Measurements from ENCODE around the gene XRN1. TPM values are rescaled to one million over a fixed set of nuclear protein-coding genes. Genes with fewer than 3 reads are reported as not detected.
"Not testable (repeated sequence)": the region's sequence is repeated elsewhere in the genome, so short reads cannot be mapped to it uniquely, and the experiment has no call there.

The XRN1 gene
- polyA plus RNA-seq, 2 donors = 4.3 to 4.9 TPM

DNA sequence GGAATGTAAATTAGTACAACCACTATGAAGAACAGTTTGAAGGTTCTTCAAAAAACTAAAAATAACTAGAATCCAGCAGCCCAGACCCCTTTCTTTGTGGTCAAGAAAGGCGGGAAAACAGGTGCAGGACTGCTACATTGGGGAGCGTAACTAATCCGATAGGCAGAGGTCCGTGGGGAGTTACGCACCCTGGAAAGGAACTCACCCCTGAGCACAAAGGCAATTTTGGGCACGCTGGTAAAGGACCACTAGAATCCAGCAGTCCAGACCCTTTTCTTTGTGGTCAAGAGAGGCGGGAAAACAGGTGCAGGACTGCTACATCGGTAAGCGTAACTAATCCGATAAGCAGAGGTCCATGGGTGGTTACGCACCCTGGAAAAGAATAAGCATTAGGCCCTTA is 9.7 kb downstream of the XRN1 start:
- not testable (repeated sequence) for H3K9me3 ChIP-seq (ENCODE audit: control insufficient read depth in 2 of 2, insufficient read depth in 1 of 2, low read depth in 1 of 2, low read length in 1 of 2); H3K36me3 ChIP-seq (ENCODE audit: control insufficient read depth in 2 of 2, insufficient read depth in 2 of 2, low read length in 1 of 2); H3K27me3 ChIP-seq (ENCODE audit: control insufficient read depth in 1 of 2, insufficient read depth in 2 of 2, low read length in 2 of 2); H3K27ac ChIP-seq (ENCODE audit: low read depth in 2 of 2, low read length in 1 of 2); H3K4me3 ChIP-seq (ENCODE audit: low read depth in 1 of 2, low read length in 2 of 2); H3K4me1 ChIP-seq (ENCODE audit: control insufficient read depth in 2 of 2, insufficient read depth in 2 of 2, low read length in 1 of 2)
- WGBS, 2 donors = 96 to 98% methylated on average over 11 of the region's 11 CpGs

DNA sequence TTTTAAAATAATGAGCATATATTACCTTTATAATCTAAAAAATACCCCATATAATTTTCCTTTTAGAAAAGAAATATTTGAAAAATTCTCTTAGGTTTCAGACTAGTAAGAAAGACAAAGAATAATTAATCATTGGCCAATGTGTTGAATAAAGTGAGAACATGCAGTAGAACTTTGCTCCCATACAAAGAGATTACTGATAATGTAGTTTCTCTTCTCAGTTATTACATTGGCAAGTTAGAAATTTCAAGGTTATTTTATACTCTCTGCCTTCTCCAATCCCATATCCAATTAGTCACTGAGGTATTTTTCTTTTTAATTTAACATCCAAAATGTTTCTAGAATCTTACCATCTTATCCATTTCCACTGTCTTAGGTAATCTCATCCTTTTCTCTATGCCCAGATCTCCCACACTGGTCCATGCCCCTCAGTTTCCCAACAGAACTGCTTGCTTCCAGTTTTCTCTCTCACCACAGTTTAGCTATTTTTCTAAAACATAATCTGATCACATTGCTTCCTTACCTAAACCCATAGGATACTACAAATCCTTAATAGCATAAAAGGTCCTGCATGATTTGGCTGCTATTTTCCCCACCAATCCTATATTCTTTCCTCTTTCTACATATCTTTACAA is 10.8 kb downstream of the XRN1 start:
- Histone ChIP-seq H3K36me3 (ENCODE audit: control insufficient read depth in 2 of 2, insufficient read depth in 2 of 2, low read length in 1 of 2) (no peaks in the 10 kb centered on the region), H3K4me1 (ENCODE audit: control insufficient read depth in 2 of 2, insufficient read depth in 2 of 2, low read length in 1 of 2) (peaks cover 0 to 4% of the 10 kb centered on the region in 2 donors), H3K27me3 (ENCODE audit: control insufficient read depth in 1 of 2, insufficient read depth in 2 of 2, low read length in 2 of 2) (no peaks in the 10 kb centered on the region), H3K27ac (ENCODE audit: low read depth in 2 of 2, low read length in 1 of 2) (no peak overlapping the region), H3K4me3 (ENCODE audit: low read depth in 1 of 2, low read length in 2 of 2) (no peak overlapping the region), H3K9me3 (ENCODE audit: control insufficient read depth in 2 of 2, insufficient read depth in 1 of 2, low read depth in 1 of 2, low read length in 1 of 2) (no peaks in the 10 kb centered on the region)

DNA sequence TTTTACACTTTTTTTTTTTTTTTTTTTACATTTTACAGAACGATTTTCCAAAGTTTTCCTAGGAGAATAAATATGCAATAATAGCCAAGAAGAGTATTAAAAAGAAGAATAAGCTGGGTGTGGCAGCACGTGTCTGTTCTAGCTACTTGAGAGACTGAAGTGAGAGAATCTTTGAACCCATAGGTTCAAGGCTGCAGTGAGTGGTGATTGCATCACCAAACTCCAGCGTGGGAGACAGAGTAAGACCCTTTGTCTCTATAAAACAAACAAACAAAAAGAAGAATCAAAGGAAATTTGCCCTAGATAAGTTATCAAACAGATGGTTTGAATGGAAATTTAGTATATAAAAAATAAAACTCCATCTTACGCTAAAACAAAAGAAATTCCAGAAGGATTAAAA is 13.3 kb downstream of the XRN1 start:
- no peaks in the 10 kb centered on the region for H3K27me3 ChIP-seq (ENCODE audit: control insufficient read depth in 1 of 2, insufficient read depth in 2 of 2, low read length in 2 of 2)
- peaks cover 4 to 7% of the 10 kb centered on the region in 2 donors for H3K36me3 ChIP-seq (ENCODE audit: control insufficient read depth in 2 of 2, insufficient read depth in 2 of 2, low read length in 1 of 2)
- peaks cover 0 to 2% of the 10 kb centered on the region in 2 donors for H3K4me1 ChIP-seq (ENCODE audit: control insufficient read depth in 2 of 2, insufficient read depth in 2 of 2, low read length in 1 of 2)
- no peaks in the 10 kb centered on the region for H3K9me3 ChIP-seq (ENCODE audit: control insufficient read depth in 2 of 2, insufficient read depth in 1 of 2, low read depth in 1 of 2, low read length in 1 of 2)
- no peak overlapping the region for H3K27ac ChIP-seq (ENCODE audit: low read depth in 2 of 2, low read length in 1 of 2)
- no peak overlapping the region for H3K4me3 ChIP-seq (ENCODE audit: low read depth in 1 of 2, low read length in 2 of 2)
- WGBS, 2 donors = 65 to 72% methylated on average over 4 of the region's 4 CpGs

DNA sequence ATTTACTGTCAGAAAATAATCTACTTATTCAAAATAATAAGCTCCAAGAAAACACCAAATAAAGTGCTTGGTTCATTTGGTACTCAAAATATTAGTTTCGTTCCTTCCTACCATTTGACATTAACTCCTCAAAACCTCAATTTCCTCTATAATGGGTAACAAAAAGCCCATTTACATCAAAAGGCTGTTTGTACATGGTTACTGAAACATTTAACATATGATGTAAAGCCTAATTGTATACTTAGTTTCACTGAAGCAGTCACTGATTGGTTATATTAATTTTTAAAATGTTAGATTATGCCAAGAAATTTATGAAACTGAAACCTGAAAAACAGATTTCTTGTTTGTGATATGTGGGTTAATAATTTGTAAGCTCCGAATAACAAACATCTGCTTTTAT is 14.7 kb downstream of the XRN1 start:
- H3K27me3 ChIP-seq (ENCODE audit: control insufficient read depth in 1 of 2, insufficient read depth in 2 of 2, low read length in 2 of 2) = no peaks in the 10 kb centered on the region
- H3K4me1 ChIP-seq (ENCODE audit: control insufficient read depth in 2 of 2, insufficient read depth in 2 of 2, low read length in 1 of 2) = peaks cover 0 to under 1% of the 10 kb centered on the region in 2 donors
- no peaks in the 10 kb centered on the region for H3K9me3 ChIP-seq (ENCODE audit: control insufficient read depth in 2 of 2, insufficient read depth in 1 of 2, low read depth in 1 of 2, low read length in 1 of 2)
- no peak overlapping the region for H3K4me3 ChIP-seq (ENCODE audit: low read depth in 1 of 2, low read length in 2 of 2)
- no peak overlapping the region for H3K27ac ChIP-seq (ENCODE audit: low read depth in 2 of 2, low read length in 1 of 2)
- WGBS, 2 donors = 76 to 79% methylated on average over 2 of the region's 2 CpGs
- H3K36me3 ChIP-seq (ENCODE audit: control insufficient read depth in 2 of 2, insufficient read depth in 2 of 2, low read length in 1 of 2) = peaks cover 4 to 7% of the 10 kb centered on the region in 2 donors

DNA sequence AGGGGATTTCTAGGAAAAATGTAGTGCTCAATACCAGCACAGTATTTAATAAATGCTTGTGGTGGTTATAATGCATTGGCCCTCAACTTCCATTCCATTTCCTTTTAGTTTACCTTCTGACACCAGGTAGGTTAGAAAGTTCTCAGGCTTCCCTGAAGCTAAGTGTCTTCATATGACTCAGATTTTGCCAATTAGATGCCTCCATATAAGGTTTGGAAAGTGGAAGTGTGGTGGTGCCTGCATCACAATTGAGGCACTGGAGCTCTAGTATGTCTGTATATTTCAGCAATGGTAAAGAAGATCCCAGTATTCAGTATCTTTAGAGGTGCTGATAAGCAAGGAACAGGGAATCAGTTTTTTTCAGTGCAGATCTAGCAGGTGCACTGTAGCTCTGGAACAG is 18.3 kb downstream of the XRN1 start:
- Histone ChIP-seq H3K9me3 (ENCODE audit: control insufficient read depth in 2 of 2, insufficient read depth in 1 of 2, low read depth in 1 of 2, low read length in 1 of 2) (no peaks in the 10 kb centered on the region), H3K4me3 (ENCODE audit: low read depth in 1 of 2, low read length in 2 of 2) (no peak overlapping the region), H3K27ac (ENCODE audit: low read depth in 2 of 2, low read length in 1 of 2) (no peak overlapping the region), H3K36me3 (ENCODE audit: control insufficient read depth in 2 of 2, insufficient read depth in 2 of 2, low read length in 1 of 2) (peaks cover 6 to 7% of the 10 kb centered on the region in 2 donors), H3K27me3 (ENCODE audit: control insufficient read depth in 1 of 2, insufficient read depth in 2 of 2, low read length in 2 of 2) (no peaks in the 10 kb centered on the region), H3K4me1 (ENCODE audit: control insufficient read depth in 2 of 2, insufficient read depth in 2 of 2, low read length in 1 of 2) (no peaks in the 10 kb centered on the region)

DNA sequence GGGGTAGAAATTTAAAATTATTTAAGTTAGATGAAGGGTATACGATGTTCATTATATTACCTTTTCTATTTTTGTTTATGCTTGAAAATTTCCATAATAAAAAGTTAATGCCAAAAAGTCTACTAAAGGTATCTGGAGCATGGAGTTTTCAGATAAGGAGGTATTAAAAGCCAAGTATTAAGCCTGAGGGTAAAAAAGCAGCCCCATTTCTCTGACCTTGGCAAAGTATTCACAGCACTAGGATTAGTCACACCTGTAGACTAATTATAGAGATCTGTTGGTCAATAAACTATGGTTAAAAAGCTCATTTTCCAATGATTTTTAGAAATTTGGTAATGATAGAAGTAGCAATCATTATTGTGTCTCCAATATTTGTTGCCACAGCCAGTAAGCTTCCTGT is 23.1 kb downstream of the XRN1 start:
- H3K27me3 ChIP-seq (ENCODE audit: control insufficient read depth in 1 of 2, insufficient read depth in 2 of 2, low read length in 2 of 2) = no peaks in the 10 kb centered on the region
- no peaks in the 10 kb centered on the region for H3K4me1 ChIP-seq (ENCODE audit: control insufficient read depth in 2 of 2, insufficient read depth in 2 of 2, low read length in 1 of 2)
- H3K36me3 ChIP-seq (ENCODE audit: control insufficient read depth in 2 of 2, insufficient read depth in 2 of 2, low read length in 1 of 2) = peaks cover under 1 to 5% of the 10 kb centered on the region in 2 donors
- no peak overlapping the region for H3K4me3 ChIP-seq (ENCODE audit: low read depth in 1 of 2, low read length in 2 of 2)
- H3K27ac ChIP-seq (ENCODE audit: low read depth in 2 of 2, low read length in 1 of 2) = no peak overlapping the region
- no peaks in the 10 kb centered on the region for H3K9me3 ChIP-seq (ENCODE audit: control insufficient read depth in 2 of 2, insufficient read depth in 1 of 2, low read depth in 1 of 2, low read length in 1 of 2)
- 88 to 99% methylated on average over 1 of the region's 1 CpG for WGBS, 2 donors

DNA sequence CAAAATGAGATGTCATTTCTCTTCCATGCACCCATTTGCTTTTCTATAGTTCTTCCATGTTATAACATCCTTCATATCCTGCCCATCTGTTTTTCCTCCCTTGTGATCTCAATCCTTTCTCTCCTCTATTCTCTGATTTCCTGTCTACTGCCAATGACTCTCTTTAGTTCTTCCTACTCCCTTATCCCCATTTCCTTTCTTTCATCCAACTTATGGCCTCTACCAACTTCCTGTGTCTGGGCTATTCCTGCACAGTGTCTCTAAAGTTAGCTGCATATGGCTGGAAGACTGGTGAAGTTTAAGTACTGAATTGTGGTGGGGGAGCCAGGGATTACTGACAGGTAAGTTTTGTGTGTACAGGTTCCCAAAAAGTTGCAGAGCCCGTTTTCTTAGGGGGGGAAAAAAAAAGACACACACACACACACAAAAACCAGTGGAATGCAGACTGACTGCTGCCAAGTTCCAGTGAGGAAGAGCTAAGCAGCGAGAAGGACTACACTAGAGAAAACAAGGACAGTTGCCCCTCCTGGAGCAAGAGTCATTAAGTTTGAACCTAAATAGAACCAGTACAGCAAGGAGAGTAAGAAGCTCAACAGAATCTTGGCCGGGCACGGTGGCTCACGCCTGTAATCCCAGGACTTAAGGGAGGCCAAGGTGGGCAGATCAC is 28.8 kb downstream of the XRN1 start:
- no peak overlapping the region for H3K27ac ChIP-seq (ENCODE audit: low read depth in 2 of 2, low read length in 1 of 2)
- WGBS, 2 donors = 82 to 89% methylated on average over 5 of the region's 5 CpGs
- no peaks in the 10 kb centered on the region for H3K27me3 ChIP-seq (ENCODE audit: control insufficient read depth in 1 of 2, insufficient read depth in 2 of 2, low read length in 2 of 2)
- no peak overlapping the region for H3K4me3 ChIP-seq (ENCODE audit: low read depth in 1 of 2, low read length in 2 of 2)
- H3K36me3 ChIP-seq (ENCODE audit: control insufficient read depth in 2 of 2, insufficient read depth in 2 of 2, low read length in 1 of 2) = peaks cover 0 to 9% of the 10 kb centered on the region in 2 donors
- H3K9me3 ChIP-seq (ENCODE audit: control insufficient read depth in 2 of 2, insufficient read depth in 1 of 2, low read depth in 1 of 2, low read length in 1 of 2) = no peaks in the 10 kb centered on the region
- H3K4me1 ChIP-seq (ENCODE audit: control insufficient read depth in 2 of 2, insufficient read depth in 2 of 2, low read length in 1 of 2) = no peaks in the 10 kb centered on the region

DNA sequence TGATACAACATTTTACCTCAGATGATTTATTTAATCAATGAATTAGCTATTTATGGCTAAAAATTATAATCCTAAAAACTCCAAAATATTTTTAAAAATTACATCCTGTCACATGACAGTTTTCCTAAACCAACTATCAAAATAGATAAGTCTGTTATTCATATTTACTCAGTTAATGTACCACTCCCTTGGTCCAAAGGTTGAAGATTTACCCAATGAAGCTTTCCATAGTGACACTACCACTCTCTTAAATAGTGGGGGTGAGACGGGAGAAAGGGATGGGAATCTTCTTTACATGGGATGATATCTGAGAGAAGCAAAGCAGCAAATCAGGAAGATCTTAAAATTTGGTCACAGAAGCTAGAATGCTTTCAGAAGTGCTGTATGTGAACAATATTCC is 30.5 kb downstream of the XRN1 start:
- H3K27ac ChIP-seq (ENCODE audit: low read depth in 2 of 2, low read length in 1 of 2) = no peak overlapping the region
- H3K27me3 ChIP-seq (ENCODE audit: control insufficient read depth in 1 of 2, insufficient read depth in 2 of 2, low read length in 2 of 2) = no peaks in the 10 kb centered on the region
- H3K36me3 ChIP-seq (ENCODE audit: control insufficient read depth in 2 of 2, insufficient read depth in 2 of 2, low read length in 1 of 2) = peaks cover 0 to 12% of the 10 kb centered on the region in 2 donors
- WGBS, 2 donors = 72 to 94% methylated on average over 1 of the region's 1 CpG
- no peak overlapping the region for H3K4me3 ChIP-seq (ENCODE audit: low read depth in 1 of 2, low read length in 2 of 2)
- H3K4me1 ChIP-seq (ENCODE audit: control insufficient read depth in 2 of 2, insufficient read depth in 2 of 2, low read length in 1 of 2) = no peaks in the 10 kb centered on the region
- no peaks in the 10 kb centered on the region for H3K9me3 ChIP-seq (ENCODE audit: control insufficient read depth in 2 of 2, insufficient read depth in 1 of 2, low read depth in 1 of 2, low read length in 1 of 2)

DNA sequence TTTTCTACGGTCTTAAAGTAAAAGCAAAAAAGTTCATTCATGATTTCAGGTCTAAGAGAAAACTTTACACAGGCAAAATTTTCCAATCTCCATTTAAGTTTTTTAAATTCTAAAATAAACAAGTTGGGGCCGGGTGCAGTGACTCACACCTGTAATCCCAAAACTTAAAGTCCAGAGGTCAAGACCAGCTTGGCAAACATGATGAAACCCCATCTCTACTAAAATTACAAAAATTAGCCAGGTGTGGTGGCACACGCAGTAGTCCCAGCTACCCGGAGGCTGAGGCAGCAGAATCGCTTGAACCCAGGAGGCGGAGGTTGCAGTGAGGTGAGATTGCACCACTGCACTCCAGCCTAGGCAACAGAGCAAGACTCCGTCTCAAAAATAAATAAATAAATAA is 47.3 kb downstream of the XRN1 start:
- not testable (repeated sequence) for H3K36me3 ChIP-seq (ENCODE audit: control insufficient read depth in 2 of 2, insufficient read depth in 2 of 2, low read length in 1 of 2); H3K4me1 ChIP-seq (ENCODE audit: control insufficient read depth in 2 of 2, insufficient read depth in 2 of 2, low read length in 1 of 2); H3K27ac ChIP-seq (ENCODE audit: low read depth in 2 of 2, low read length in 1 of 2); H3K9me3 ChIP-seq (ENCODE audit: control insufficient read depth in 2 of 2, insufficient read depth in 1 of 2, low read depth in 1 of 2, low read length in 1 of 2); H3K4me3 ChIP-seq (ENCODE audit: low read depth in 1 of 2, low read length in 2 of 2); H3K27me3 ChIP-seq (ENCODE audit: control insufficient read depth in 1 of 2, insufficient read depth in 2 of 2, low read length in 2 of 2)
- 90 to 91% methylated on average over 7 of the region's 7 CpGs for WGBS, 2 donors
